GM21526 (cell line): Measurements from ENCODE around the gene GNAL.
"Not testable (repeated sequence)": the region's sequence is repeated elsewhere in the genome, so short reads cannot be mapped to it uniquely, and the experiment has no call there.

ENCODE experiments used
- ATAC-seq: cut with Tn5 transposase; IDR thresholded peaks from one replicate; pipeline ENCODE4 v1.9.1; 2021; ENCODE audit warnings: moderate library complexity; ENCODE audit not compliant: unreplicated experiment, low FRiP score

GNAL gene

DNA sequence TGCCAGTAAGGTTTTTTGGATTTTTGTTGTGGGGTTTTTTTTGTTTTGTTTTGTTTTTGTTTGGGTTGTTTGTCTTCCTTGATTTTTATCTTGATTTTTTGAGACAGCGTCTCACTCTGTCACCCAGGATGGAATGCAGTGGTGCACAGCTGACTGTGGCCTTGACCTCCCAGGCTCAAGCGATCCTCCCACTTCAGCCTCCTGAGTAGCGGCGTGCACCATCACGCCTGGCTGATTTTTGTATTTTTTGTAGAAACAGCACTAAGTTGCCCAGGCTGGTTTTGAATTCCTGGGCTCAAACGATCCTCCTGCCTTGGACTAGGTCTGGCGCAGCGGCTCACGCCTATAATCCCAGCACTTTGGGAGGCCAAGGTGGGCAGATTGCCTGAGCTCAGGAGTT lies 202.7 kb downstream of the GNAL start:
- no peak for ATAC-seq

DNA sequence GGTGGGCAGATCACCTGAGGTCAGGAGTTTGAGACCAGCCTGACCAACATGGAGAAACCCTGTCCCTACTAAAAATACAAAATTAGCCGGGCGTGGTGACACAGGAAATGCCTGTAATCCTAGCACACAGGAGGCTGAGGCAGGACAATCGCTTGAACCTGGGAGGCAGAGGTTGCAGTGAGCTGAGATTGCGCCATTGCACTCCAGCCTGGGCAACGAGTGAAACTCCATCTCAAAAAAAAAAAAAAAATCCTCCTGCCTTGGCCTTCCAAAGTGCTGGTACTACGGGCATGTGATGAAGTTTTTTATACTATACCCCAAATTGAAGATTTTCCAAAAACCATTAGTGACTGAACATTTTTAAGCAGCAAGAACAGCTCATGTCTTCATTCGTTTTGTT lies 203.4 kb downstream of the GNAL start:
- not testable (repeated sequence) for ATAC-seq

DNA sequence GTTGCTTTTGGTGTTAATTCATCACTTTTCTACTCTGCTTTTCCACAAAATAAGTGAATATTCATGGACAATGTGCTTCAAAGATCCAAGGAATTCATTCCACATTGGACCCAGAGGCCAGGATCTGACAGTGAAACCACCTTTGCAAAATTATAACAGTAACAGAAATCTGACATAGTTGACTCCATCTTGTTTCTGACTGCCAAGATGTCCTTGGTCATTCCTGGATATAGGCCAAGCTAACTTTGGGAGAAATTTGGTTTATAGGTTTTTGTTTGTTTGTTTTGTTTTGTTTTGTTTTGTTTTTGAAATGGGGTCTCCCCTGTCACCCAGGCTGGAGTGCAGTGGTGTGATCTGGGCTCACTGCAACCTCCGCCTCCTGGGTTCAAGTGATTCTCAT lies 208.7 kb downstream of the GNAL start:
- no peak for ATAC-seq

DNA sequence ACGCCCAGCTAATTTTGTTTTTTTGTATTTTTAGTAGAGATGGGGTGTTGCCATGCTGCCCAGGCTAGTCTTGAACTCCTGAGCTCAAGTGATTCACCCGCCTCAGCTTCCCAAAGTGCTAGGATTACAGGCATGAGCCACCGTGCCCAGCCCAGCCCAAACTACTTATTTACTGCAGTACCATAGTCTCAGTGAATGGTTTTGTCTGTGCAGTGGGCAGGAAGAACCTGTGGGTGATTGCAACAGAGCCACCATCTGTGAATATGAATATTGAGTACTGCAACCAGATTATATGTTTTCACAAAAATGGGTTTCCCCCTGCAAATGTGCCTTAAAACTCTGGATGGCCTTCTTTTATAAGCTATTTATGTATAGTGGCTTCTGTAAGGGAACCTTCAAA lies 210.0 kb downstream of the GNAL start:
- ATAC-seq = no peak

DNA sequence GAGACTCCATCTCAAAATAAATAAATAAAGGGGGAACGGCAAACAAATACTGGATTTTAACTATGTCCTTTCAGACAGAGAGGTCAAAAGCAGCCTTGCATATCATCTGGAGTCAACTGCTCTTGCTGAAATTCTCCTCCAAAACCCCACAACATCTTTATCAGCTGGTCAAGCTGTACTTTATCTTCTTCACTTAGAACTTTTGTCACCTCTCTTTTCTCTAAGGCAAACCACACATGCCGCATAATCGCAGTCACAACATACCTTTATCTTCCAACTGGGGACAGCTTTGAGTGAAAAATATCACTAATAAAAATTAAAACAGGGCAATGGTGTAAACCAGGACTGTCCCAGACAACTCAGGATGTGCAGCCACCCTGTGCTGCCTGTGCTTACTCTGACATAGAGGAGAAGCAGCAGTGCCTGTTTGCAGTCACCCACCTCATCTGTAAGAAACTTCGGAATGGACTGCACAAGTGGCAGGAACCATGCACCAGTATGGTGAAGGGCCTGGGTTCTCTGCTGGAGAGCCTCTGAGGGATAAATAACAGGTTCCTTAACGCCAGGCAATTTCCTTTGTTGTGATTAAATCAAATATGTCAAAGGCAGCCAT lies 212.9 kb downstream of the GNAL start:
- ATAC-seq = no peak

DNA sequence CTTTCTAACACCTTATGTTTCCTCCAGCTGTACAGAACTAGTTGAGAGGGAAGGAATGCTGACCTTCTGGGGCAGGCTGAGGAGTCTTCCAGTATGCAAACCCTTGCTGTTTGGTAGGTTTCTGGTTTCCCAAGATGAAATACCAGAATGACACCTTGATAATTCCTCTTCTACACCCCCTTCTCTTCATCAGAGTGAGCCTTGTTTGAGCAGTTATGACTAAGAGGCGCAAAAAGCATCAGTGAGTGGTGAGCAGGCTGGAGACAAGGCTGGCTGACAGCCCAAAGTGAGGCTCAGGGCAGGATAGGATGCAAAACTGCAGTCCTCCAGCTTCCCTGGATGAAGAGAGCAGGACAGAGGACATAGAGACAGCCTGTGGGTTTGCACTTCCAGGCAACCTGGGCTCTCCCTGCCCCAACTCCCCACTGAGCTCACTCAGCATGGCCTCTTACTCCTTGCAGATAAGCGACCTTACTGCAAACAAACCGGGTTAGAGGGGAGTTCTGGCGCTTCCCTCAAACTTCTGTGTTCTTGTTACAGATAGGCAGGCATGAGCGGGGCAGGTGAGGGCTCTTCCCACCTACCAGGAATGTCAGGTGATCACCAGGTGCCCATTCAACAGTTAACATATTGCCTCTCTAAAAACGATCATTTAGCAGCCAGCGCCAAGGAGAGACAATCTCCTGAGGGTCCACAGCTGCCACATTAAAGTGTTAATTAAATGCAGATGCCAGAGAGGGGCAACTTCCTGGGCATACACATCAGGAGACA lies 213.6 kb downstream of the GNAL start:
- ATAC-seq = no peak

DNA sequence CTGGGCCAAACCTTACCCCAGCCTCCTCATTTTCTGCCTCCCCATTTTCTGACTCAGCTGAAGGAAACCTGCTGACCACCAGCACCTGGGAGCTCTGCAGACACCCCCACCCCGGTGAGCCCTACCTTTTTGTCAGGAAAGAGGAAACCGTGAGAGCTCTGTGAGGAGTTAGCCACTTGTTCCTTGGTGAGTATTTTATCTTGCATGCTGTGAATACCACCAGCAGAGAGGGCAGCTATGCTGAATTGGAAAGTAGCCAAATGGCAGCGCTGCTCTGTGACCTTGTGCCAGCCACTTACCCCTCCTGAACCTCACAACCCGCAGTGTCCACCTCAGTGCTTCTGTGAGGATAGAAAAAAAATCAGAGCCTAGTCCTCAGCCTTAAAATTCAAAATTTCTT lies 216.5 kb downstream of the GNAL start:
- no peak for ATAC-seq

GRCh38 chr18:11906176-11906575 lies 217.1 kb downstream of the GNAL start:
- ATAC-seq = no peak

GRCh38 chr18:11906926-11907874 lies 218.1 kb downstream of the GNAL start:
- no peak for ATAC-seq

- ATAC-seq = peak; percentile 87
Measured at GRCh38 chr18:11908182-11909060, 219.4 kb downstream of the GNAL start, which contains the start of gene MPPE1. Gene MPPE1 (minus strand): TSS chr18:11908317. CDS start chr18:11897264, 11,053 bp downstream.

- no peak for ATAC-seq
Measured at GRCh38 chr18:11909061-11909455, 220.0 kb downstream of the GNAL start.

- ATAC-seq = no peak
Measured at GRCh38 chr18:11909591-11910026, 220.5 kb downstream of the GNAL start.

DNA sequence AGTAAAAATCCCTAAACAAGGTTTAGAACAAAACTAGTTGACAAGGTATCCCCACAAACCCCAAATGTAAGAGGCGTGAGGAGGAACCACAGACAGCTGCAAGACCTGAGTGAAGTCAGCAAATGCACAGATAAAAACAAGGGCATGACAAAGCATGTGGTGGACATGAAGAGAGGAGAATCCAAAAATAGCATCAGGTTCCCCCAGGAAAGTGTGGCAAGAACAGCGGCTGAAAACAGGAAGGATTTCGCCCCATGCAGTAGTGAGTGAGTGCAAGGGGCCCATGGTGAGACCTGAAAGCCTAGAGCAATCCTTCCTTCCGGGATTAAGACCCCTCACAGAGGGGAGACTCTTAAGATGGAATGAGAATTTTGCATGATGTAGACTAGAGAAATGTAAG lies 227.8 kb downstream of the GNAL start:
- ATAC-seq = not testable (repeated sequence)

GRCh38 chr18:11919522-11919921 lies 230.5 kb downstream of the GNAL start:
- not testable (repeated sequence) for ATAC-seq

- ATAC-seq = no peak
Measured at GRCh38 chr18:11923450-11923849, 234.4 kb downstream of the GNAL start.

DNA sequence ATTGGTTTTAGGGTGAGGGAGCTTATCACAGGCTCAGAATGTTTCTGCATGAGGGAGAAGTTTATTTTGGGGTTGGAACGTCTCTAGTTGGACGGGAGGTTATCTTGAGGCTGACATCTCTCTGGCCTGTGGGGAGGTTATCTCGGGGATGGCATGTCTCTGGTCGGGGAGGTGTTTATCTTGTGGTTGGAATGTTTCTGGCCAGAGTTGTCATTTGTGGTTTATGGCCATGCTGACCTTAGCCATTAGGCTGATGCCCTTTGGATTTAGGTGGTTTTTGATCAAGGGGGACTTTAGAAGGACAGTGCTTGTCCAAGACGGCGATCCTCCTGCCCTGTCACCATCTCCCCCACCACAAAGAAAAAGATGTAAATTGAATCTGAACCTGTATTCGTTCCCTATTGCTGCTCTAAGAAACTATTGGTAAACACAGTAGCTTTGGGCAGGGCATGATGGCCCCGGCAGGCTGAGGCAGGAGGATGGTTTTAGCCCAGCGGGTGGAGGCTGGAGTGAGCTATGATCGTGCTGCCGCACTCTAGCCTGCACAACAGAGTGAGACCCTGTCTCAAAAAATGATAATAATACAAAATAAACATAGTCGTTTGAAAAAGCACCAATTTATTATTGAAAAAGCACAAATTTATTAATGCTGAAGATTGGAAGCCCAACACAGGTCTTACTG lies 236.9 kb downstream of the GNAL start:
- ATAC-seq = no peak

- no peak for ATAC-seq
Measured at GRCh38 chr18:11927497-11927896, 238.4 kb downstream of the GNAL start.

DNA sequence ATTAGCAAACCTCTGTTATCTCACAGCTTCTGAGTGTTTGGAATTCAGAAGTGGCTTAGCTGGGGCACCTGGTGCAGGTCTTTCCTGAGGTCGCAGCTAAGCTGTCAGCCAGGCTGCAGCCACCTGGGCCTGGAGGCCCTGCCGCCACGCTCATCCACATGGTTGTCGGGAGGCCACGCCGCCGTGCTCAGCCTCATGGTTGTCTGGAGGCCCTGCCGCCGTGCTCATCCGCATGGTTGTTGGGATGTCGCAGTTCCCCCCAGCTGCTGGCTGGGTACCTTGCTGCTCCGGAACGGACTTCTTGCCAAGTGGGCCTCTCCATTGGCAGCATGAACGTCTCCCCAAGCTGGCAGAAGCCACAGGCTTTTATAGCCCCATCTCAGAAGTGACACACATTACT lies 243.3 kb downstream of the GNAL start:
- no peak for ATAC-seq
